GM12872 (cell line): ENCODE results near the gene FAR2.

ENCODE experiments used
- CTCF ChIP-seq: IDR thresholded peaks from 3 replicates; pipeline ENCODE4 v1.5.1; 2011; ENCODE audit warnings: low read depth, mild to moderate bottlenecking, low read length, moderate library complexity; ENCODE audit not compliant: insufficient read depth

The FAR2 gene

GRCh38 chr12:29158115-29158763 is 9.2 kb downstream of the FAR2 start:
- TF ChIP-seq CTCF, result no peak

- no peak for TF ChIP-seq CTCF
Observed at GRCh38 chr12:29159661-29160060, 10.6 kb downstream of the FAR2 start.

GRCh38 chr12:29160230-29160629 is 11.2 kb downstream of the FAR2 start:
- no peak for TF ChIP-seq CTCF

- TF ChIP-seq CTCF, result no peak
Observed at GRCh38 chr12:29163146-29163545, 14.1 kb downstream of the FAR2 start.

GRCh38 chr12:29164477-29165393 is 15.7 kb downstream of the FAR2 start:
- TF ChIP-seq CTCF, result no peak

GRCh38 chr12:29167445-29167844 is 18.4 kb downstream of the FAR2 start:
- no peak for TF ChIP-seq CTCF

- no peak for TF ChIP-seq CTCF
Observed at GRCh38 chr12:29167988-29168387, 18.9 kb downstream of the FAR2 start.
